ENCODE results near the gene TTC9B.
A peak's percentile ranks its signal among the peaks of the same experiment; 100 is the strongest.
"Not testable (repeated sequence)": the region's sequence is repeated elsewhere in the genome, so short reads cannot be mapped to it uniquely, and the experiment has no call there.

Gene TTC9B

GRCh38 chr19:40225440-40226305 lies 7.5 kb upstream of the TTC9B start:
- TF ChIP-seq, protein P1, sequence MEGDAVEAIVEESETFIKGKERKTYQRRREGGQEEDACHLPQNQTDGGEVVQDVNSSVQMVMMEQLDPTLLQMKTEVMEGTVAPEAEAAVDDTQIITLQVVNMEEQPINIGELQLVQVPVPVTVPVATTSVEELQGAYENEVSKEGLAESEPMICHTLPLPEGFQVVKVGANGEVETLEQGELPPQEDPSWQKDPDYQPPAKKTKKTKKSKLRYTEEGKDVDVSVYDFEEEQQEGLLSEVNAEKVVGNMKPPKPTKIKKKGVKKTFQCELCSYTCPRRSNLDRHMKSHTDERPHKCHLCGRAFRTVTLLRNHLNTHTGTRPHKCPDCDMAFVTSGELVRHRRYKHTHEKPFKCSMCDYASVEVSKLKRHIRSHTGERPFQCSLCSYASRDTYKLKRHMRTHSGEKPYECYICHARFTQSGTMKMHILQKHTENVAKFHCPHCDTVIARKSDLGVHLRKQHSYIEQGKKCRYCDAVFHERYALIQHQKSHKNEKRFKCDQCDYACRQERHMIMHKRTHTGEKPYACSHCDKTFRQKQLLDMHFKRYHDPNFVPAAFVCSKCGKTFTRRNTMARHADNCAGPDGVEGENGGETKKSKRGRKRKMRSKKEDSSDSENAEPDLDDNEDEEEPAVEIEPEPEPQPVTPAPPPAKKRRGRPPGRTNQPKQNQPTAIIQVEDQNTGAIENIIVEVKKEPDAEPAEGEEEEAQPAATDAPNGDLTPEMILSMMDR (conservative IDR thresholded peaks at IDR 0.05): peak; percentile 49
- H3K27ac ChIP-seq: peak overlapping the region; percentile 58

DNA sequence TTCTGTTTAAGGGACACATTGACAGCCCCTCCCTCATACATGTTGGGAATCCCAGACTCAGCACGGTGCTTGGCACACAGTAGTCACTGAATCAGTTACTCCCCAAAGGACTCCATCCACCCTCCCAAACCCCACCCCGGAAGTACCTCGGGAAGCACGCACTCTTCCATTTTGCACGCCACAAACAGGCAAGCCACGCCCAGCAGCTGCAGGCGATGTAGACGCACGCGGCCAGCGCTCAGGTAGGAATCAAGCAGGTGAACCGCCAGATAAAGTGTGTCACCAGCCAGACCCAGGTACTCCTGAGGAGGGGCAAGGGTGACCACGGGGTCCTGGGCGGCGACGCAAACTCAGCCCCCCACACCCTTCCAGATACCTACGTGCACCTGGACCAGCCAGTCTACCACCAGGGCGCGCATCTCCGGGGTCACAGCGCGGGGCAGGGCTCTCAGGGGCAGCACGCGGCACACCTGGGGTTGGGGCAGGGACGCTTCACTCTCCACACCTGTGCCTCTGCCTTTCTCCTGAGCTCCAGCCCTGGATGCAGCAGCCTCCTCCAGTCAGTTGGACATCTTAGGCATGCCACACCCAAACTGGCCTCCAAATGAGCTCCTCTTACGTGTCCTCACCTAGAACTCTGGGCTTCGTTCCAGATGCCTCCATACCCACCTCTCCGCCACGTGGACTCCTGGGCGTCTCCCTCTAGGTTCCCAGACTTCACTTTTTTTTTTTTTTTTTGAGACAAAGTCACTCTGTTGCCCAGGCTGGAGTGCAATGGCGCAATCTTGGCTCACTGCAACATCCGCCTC lies 6.4 kb upstream of the TTC9B start:
- no peak overlapping the region for H3K27ac ChIP-seq
- TF ChIP-seq, protein P1 (conservative IDR thresholded peaks at IDR 0.05): no peak

- TF ChIP-seq, protein P1 (conservative IDR thresholded peaks at IDR 0.05): no peak
- H3K27ac ChIP-seq: no peak overlapping the region
These were observed 5.1 kb upstream of the TTC9B start for GRCh38 chr19:40223135-40223822.

- H3K27ac ChIP-seq: no peak overlapping the region
- TF ChIP-seq, protein P1 (conservative IDR thresholded peaks at IDR 0.05): peak; percentile 89
These were observed 3.9 kb upstream of the TTC9B start for GRCh38 chr19:40221858-40222619.

- TF ChIP-seq, protein P1 (conservative IDR thresholded peaks at IDR 0.05): no peak
- H3K27ac ChIP-seq: no peak overlapping the region
These were observed 2.5 kb upstream of the TTC9B start for GRCh38 chr19:40220674-40221073.

GRCh38 chr19:40219721-40220276 lies 1.6 kb upstream of the TTC9B start:
- H3K27ac ChIP-seq: no peak overlapping the region
- TF ChIP-seq, protein P1 (conservative IDR thresholded peaks at IDR 0.05): no peak

- H3K27ac ChIP-seq: not testable (repeated sequence)
These were observed 845 bp upstream of the TTC9B start for GRCh38 chr19:40219029-40219428.

All from VCaP (cell line).